Astrocyte (in vitro differentiated cells and primary cell): Measurements from ENCODE around the gene DLGAP1. TPM values are rescaled to one million over a fixed set of nuclear protein-coding genes. Genes with fewer than 3 reads are reported as not detected.
"Not testable (repeated sequence)": the region's sequence is repeated elsewhere in the genome, so short reads cannot be mapped to it uniquely, and the experiment has no call there.

Experiments used
- DNase-seq: peaks from one replicate; pipeline ENCODE4 v3.0.0-alpha.2; 2010; ENCODE audit warnings: low read depth
- FAIRE-seq: peaks from 2 replicates; lab custom pipeline; 2011; peaks lifted over from hg19 to GRCh38; lab: Jason Lieb, UNC
- H2AFZ ChIP-seq: 2 replicates; pipeline ENCODE4 v1.6.0; 2012; ENCODE audit warnings: low read depth, low read length, inconsistent platforms
- H3K27ac ChIP-seq: 2 replicates; pipeline ENCODE4 v1.5.1; 2011; ENCODE audit warnings: low read depth, low read length, inconsistent platforms
- H3K27me3 ChIP-seq: 2 replicates; pipeline ENCODE4 v1.6.0; 2011; ENCODE audit warnings: low read length, inconsistent platforms; ENCODE audit not compliant: insufficient read depth
- H3K36me3 ChIP-seq: 2 replicates; pipeline ENCODE4 v1.5.1; 2011; ENCODE audit warnings: low read length, inconsistent platforms; ENCODE audit not compliant: insufficient read depth
- H3K4me1 ChIP-seq: 2 replicates; pipeline ENCODE4 v1.5.1; 2011; ENCODE audit warnings: low read length, inconsistent platforms; ENCODE audit not compliant: insufficient read depth
- H3K4me2 ChIP-seq: 2 replicates; pipeline ENCODE4 v1.6.0; 2012; ENCODE audit warnings: low read length, inconsistent platforms
- H3K4me3 ChIP-seq: 2 replicates; pipeline ENCODE4 v1.5.1; 2011; ENCODE audit warnings: low read depth, mild to moderate bottlenecking, low read length, inconsistent platforms; ENCODE audit not compliant: insufficient read depth
- H3K79me2 ChIP-seq: 2 replicates; pipeline ENCODE4 v1.6.0; 2012; ENCODE audit warnings: mild to moderate bottlenecking, low read length, inconsistent platforms; ENCODE audit not compliant: insufficient read depth
- H3K9ac ChIP-seq: 2 replicates; pipeline ENCODE4 v1.6.0; 2012; ENCODE audit warnings: mild to moderate bottlenecking, low read length, inconsistent platforms
- H3K9me3 ChIP-seq: 2 replicates; pipeline ENCODE4 v1.5.1; 2012; ENCODE audit warnings: low read depth, mild to moderate bottlenecking, low read length, inconsistent platforms; ENCODE audit not compliant: insufficient read depth
- H4K20me1 ChIP-seq: 2 replicates; pipeline ENCODE4 v1.6.0; 2012; ENCODE audit warnings: low read length, inconsistent platforms; ENCODE audit not compliant: insufficient read depth
- H3K27ac Mint-ChIP-seq: one replicate; pipeline ENCODE4 v1.8.0; 2021; ENCODE audit warnings: mild to moderate bottlenecking, mixed read lengths; ENCODE audit not compliant: unreplicated experiment
- H3K27me3 Mint-ChIP-seq: one replicate; pipeline ENCODE4 v1.8.0; 2021; ENCODE audit warnings: low read depth, mixed read lengths; ENCODE audit not compliant: unreplicated experiment
- H3K36me3 Mint-ChIP-seq: one replicate; pipeline ENCODE4 v1.8.0; 2021; ENCODE audit warnings: low read depth, mixed read lengths; ENCODE audit not compliant: unreplicated experiment
- H3K4me1 Mint-ChIP-seq: one replicate; pipeline ENCODE4 v1.8.0; 2021; ENCODE audit warnings: low read depth, mixed read lengths; ENCODE audit not compliant: unreplicated experiment
- H3K4me3 Mint-ChIP-seq: one replicate; pipeline ENCODE4 v1.8.0; 2021; ENCODE audit warnings: mild to moderate bottlenecking, moderate library complexity, mixed read lengths; ENCODE audit not compliant: unreplicated experiment
- H3K9me3 Mint-ChIP-seq: one replicate; pipeline ENCODE4 v1.8.0; 2021; ENCODE audit warnings: mild to moderate bottlenecking, mixed read lengths; ENCODE audit not compliant: unreplicated experiment
- CTCF ChIP-seq: IDR thresholded peaks from 2 replicates; pipeline ENCODE4 v1.5.1; 2011; ENCODE audit warnings: low read depth, mild to moderate bottlenecking, inconsistent platforms, low read length, moderate library complexity; ENCODE audit not compliant: insufficient read depth
- EZH2 ChIP-seq: IDR thresholded peaks from 2 replicates; pipeline ENCODE4 v1.6.1; 2012; ENCODE audit warnings: mild to moderate bottlenecking, low read length, inconsistent platforms; ENCODE audit not compliant: insufficient read depth
- total RNA-seq: library from RNA; stranded (reverse); gene quantifications from 2 replicates; pipeline ENCODE4 v1.2.1, GENCODE V29; 2021

Gene DLGAP1
- total RNA-seq, 1 donor from 2014 or later: 2.3 TPM

- no peaks in the 10 kb centered on the region for H4K20me1 ChIP-seq
- peak; percentile 52 for DNase-seq
- Mint-ChIP-seq H3K4me3 (no peak overlapping the region), H3K4me1 (peaks cover 11% of the 10 kb centered on the region), H3K27ac (peak overlapping the region; percentile 42), H3K27me3 (no peaks in the 10 kb centered on the region), H3K9me3 (peaks cover under 1% of the 10 kb centered on the region), H3K36me3 (no peaks in the 10 kb centered on the region)
- no peaks in the 10 kb centered on the region for H3K27me3 ChIP-seq
- no peak for TF ChIP-seq EZH2
- TF ChIP-seq CTCF: peak; percentile 88
- H3K4me3 ChIP-seq: no peak overlapping the region
- H3K36me3 ChIP-seq: no peaks in the 10 kb centered on the region
- no peak overlapping the region for H3K27ac ChIP-seq
- peak overlapping the region; percentile 70 for H3K4me2 ChIP-seq
- FAIRE-seq: no peak
- no peaks in the 10 kb centered on the region for H3K79me2 ChIP-seq
- H3K9ac ChIP-seq: no peak overlapping the region
- no peaks in the 10 kb centered on the region for H3K4me1 ChIP-seq
- H2AFZ ChIP-seq: peak overlapping the region; percentile 68
- no peaks in the 10 kb centered on the region for H3K9me3 ChIP-seq
Measured at GRCh38 chr18:3703732-3704176, 751.4 kb downstream of the DLGAP1 start.

GRCh38 chr18:3699707-3700567 lies 755.2 kb downstream of the DLGAP1 start:
- FAIRE-seq, H3K9ac ChIP-seq, H3K27ac Mint-ChIP-seq: not testable (repeated sequence)

GRCh38 chr18:3694030-3694778 lies 760.9 kb downstream of the DLGAP1 start:
- H3K4me1 ChIP-seq, H3K79me2 ChIP-seq, H3K4me2 ChIP-seq, H3K4me3 Mint-ChIP-seq, H3K4me3 ChIP-seq, FAIRE-seq, H4K20me1 ChIP-seq, H3K27me3 ChIP-seq, H3K9ac ChIP-seq, H3K27me3 Mint-ChIP-seq, H3K9me3 ChIP-seq, H3K4me1 Mint-ChIP-seq, H2AFZ ChIP-seq, H3K27ac ChIP-seq, H3K27ac Mint-ChIP-seq, DNase-seq, H3K36me3 ChIP-seq, H3K36me3 Mint-ChIP-seq: not testable (repeated sequence)
- H3K9me3 Mint-ChIP-seq: peaks cover 14% of the 10 kb centered on the region

More at GRCh38 chr18:3699707-3700567, 755.2 kb downstream of the DLGAP1 start:
- H3K4me1 ChIP-seq, H2AFZ ChIP-seq, H3K36me3 ChIP-seq, H3K4me3 Mint-ChIP-seq, H3K36me3 Mint-ChIP-seq, H3K27me3 Mint-ChIP-seq, H3K27me3 ChIP-seq, H3K4me3 ChIP-seq, DNase-seq, H3K9me3 ChIP-seq, H3K27ac ChIP-seq, H3K79me2 ChIP-seq, H4K20me1 ChIP-seq, H3K4me2 ChIP-seq: not testable (repeated sequence)
- Mint-ChIP-seq H3K9me3 (peaks cover 14% of the 10 kb centered on the region), H3K4me1 (peaks cover 11% of the 10 kb centered on the region)
